ENCODE data around the gene TBL1Y. TPM values are rescaled to one million over a fixed set of nuclear protein-coding genes. Genes with fewer than 3 reads are reported as not detected.

Gene TBL1Y
- total and polyA plus RNA-seq, 2 experiments from 2014 or later, result 2.6 to 5.8 TPM

DNA sequence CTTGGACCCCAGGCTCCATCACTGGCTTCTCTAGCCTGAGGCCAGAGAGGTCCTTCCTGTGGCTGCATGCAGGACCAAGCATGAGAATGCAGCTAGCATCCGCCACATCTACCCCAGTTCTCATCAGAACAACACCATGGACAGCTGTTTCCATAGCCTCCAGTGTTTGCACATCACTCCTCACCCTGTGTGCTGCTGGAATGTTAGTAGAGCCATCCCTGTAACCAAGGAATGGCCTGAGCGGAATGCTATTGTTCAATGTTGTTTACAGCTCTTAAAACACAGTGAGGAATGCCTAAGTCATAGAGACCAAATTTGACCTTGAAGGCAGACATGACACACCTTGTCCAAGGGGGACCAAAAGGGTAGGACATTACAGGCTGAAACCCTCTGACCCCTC, 183.9 kb downstream of the TBL1Y start (continued):
- TF ChIP-seq, protein P1, sequence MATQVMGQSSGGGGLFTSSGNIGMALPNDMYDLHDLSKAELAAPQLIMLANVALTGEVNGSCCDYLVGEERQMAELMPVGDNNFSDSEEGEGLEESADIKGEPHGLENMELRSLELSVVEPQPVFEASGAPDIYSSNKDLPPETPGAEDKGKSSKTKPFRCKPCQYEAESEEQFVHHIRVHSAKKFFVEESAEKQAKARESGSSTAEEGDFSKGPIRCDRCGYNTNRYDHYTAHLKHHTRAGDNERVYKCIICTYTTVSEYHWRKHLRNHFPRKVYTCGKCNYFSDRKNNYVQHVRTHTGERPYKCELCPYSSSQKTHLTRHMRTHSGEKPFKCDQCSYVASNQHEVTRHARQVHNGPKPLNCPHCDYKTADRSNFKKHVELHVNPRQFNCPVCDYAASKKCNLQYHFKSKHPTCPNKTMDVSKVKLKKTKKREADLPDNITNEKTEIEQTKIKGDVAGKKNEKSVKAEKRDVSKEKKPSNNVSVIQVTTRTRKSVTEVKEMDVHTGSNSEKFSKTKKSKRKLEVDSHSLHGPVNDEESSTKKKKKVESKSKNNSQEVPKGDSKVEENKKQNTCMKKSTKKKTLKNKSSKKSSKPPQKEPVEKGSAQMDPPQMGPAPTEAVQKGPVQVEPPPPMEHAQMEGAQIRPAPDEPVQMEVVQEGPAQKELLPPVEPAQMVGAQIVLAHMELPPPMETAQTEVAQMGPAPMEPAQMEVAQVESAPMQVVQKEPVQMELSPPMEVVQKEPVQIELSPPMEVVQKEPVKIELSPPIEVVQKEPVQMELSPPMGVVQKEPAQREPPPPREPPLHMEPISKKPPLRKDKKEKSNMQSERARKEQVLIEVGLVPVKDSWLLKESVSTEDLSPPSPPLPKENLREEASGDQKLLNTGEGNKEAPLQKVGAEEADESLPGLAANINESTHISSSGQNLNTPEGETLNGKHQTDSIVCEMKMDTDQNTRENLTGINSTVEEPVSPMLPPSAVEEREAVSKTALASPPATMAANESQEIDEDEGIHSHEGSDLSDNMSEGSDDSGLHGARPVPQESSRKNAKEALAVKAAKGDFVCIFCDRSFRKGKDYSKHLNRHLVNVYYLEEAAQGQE (IDR thresholded peaks at IDR 0.05; ENCODE audit: unreplicated experiment), result no peak
- no peak for TF ChIP-seq CREB1 (CRISPR knock-in tag; IDR thresholded peaks at IDR 0.05; ENCODE audit: low read depth)
- TF ChIP-seq, protein P2, sequence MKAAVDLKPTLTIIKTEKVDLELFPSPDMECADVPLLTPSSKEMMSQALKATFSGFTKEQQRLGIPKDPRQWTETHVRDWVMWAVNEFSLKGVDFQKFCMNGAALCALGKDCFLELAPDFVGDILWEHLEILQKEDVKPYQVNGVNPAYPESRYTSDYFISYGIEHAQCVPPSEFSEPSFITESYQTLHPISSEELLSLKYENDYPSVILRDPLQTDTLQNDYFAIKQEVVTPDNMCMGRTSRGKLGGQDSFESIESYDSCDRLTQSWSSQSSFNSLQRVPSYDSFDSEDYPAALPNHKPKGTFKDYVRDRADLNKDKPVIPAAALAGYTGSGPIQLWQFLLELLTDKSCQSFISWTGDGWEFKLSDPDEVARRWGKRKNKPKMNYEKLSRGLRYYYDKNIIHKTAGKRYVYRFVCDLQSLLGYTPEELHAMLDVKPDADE (IDR thresholded peaks at IDR 0.05), result no peak
- TF ChIP-seq, protein P3, sequence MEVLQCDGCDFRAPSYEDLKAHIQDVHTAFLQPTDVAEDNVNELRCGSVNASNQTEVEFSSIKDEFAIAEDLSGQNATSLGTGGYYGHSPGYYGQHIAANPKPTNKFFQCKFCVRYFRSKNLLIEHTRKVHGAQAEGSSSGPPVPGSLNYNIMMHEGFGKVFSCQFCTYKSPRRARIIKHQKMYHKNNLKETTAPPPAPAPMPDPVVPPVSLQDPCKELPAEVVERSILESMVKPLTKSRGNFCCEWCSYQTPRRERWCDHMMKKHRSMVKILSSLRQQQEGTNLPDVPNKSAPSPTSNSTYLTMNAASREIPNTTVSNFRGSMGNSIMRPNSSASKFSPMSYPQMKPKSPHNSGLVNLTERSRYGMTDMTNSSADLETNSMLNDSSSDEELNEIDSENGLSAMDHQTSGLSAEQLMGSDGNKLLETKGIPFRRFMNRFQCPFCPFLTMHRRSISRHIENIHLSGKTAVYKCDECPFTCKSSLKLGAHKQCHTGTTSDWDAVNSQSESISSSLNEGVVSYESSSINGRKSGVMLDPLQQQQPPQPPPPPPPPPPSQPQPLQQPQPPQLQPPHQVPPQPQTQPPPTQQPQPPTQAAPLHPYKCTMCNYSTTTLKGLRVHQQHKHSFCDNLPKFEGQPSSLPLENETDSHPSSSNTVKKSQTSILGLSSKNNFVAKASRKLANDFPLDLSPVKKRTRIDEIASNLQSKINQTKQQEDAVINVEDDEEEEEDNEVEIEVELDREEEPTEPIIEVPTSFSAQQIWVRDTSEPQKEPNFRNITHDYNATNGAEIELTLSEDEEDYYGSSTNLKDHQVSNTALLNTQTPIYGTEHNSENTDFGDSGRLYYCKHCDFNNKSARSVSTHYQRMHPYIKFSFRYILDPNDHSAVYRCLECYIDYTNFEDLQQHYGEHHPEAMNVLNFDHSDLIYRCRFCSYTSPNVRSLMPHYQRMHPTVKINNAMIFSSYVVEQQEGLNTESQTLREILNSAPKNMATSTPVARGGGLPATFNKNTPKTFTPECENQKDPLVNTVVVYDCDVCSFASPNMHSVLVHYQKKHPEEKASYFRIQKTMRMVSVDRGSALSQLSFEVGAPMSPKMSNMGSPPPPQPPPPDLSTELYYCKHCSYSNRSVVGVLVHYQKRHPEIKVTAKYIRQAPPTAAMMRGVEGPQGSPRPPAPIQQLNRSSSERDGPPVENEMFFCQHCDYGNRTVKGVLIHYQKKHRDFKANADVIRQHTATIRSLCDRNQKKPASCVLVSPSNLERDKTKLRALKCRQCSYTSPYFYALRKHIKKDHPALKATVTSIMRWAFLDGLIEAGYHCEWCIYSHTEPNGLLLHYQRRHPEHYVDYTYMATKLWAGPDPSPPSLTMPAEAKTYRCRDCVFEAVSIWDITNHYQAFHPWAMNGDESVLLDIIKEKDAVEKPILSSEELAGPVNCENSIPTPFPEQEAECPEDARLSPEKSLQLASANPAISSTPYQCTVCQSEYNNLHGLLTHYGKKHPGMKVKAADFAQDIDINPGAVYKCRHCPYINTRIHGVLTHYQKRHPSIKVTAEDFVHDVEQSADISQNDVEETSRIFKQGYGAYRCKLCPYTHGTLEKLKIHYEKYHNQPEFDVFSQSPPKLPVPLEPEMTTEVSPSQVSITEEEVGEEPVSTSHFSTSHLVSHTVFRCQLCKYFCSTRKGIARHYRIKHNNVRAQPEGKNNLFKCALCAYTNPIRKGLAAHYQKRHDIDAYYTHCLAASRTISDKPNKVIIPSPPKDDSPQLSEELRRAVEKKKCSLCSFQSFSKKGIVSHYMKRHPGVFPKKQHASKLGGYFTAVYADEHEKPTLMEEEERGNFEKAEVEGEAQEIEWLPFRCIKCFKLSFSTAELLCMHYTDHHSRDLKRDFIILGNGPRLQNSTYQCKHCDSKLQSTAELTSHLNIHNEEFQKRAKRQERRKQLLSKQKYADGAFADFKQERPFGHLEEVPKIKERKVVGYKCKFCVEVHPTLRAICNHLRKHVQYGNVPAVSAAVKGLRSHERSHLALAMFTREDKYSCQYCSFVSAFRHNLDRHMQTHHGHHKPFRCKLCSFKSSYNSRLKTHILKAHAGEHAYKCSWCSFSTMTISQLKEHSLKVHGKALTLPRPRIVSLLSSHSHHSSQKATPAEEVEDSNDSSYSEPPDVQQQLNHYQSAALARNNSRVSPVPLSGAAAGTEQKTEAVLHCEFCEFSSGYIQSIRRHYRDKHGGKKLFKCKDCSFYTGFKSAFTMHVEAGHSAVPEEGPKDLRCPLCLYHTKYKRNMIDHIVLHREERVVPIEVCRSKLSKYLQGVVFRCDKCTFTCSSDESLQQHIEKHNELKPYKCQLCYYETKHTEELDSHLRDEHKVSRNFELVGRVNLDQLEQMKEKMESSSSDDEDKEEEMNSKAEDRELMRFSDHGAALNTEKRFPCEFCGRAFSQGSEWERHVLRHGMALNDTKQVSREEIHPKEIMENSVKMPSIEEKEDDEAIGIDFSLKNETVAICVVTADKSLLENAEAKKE (CRISPR knock-in tag; IDR thresholded peaks at IDR 0.05), result no peak
- no peak for TF ChIP-seq ZNF331 (CRISPR knock-in tag; IDR thresholded peaks at IDR 0.05; ENCODE audit: low read depth)

All from GM23338 (cell line).